ENCODE measurements around the gene LTC4S.
A peak's percentile ranks its signal among the peaks of the same experiment; 100 is the strongest.

The LTC4S gene

GRCh38 chr5:179795863-179796833 is 2.4 kb downstream of the LTC4S start:
- DNase-seq (ENCODE audit: low read depth) = peak; percentile 52

GRCh38 chr5:179796877-179797608 is 3.3 kb downstream of the LTC4S start:
- no peak for DNase-seq (ENCODE audit: low read depth)

- DNase-seq (ENCODE audit: low read depth) = no peak
Measured at GRCh38 chr5:179797741-179798140, 4.0 kb downstream of the LTC4S start.

- DNase-seq (ENCODE audit: low read depth) = no peak
Measured at GRCh38 chr5:179798144-179798770, 4.5 kb downstream of the LTC4S start.

GRCh38 chr5:179798771-179799643 is 5.2 kb downstream of the LTC4S start:
- no peak for DNase-seq (ENCODE audit: low read depth)

- DNase-seq (ENCODE audit: low read depth) = no peak
Measured at GRCh38 chr5:179799644-179799973, 5.8 kb downstream of the LTC4S start.

- DNase-seq (ENCODE audit: low read depth) = no peak
Measured at GRCh38 chr5:179800071-179800695, 6.4 kb downstream of the LTC4S start.

- DNase-seq (ENCODE audit: low read depth) = no peak
Measured at GRCh38 chr5:179800696-179801201, 7.0 kb downstream of the LTC4S start.

- DNase-seq (ENCODE audit: low read depth) = peak; percentile 79
Measured at GRCh38 chr5:179801304-179802206, 7.8 kb downstream of the LTC4S start.

GRCh38 chr5:179802207-179802883 is 8.6 kb downstream of the LTC4S start:
- no peak for DNase-seq (ENCODE audit: low read depth)

GRCh38 chr5:179802950-179803562 is 9.3 kb downstream of the LTC4S start:
- DNase-seq (ENCODE audit: low read depth) = no peak

- DNase-seq (ENCODE audit: low read depth) = no peak
Measured at GRCh38 chr5:179803651-179804554, 10.1 kb downstream of the LTC4S start.

GRCh38 chr5:179804555-179804947 is 10.8 kb downstream of the LTC4S start:
- no peak for DNase-seq (ENCODE audit: low read depth)

GRCh38 chr5:179805070-179805528 is 11.3 kb downstream of the LTC4S start:
- DNase-seq (ENCODE audit: low read depth) = no peak

- no peak for DNase-seq (ENCODE audit: low read depth)
Measured at GRCh38 chr5:179805529-179806249, 11.9 kb downstream of the LTC4S start.

- peak; percentile 48 for DNase-seq (ENCODE audit: low read depth)
Measured at GRCh38 chr5:179806250-179807048, 12.7 kb downstream of the LTC4S start, which contains the start of gene MGAT4B. Gene MGAT4B, minus strand, starts transcription at chr5:179806866. Its CDS starts 283 bp downstream, at chr5:179806583.
